Heart right ventricle (tissue), 16 donors: ENCODE data around the gene LRP1B. TPM values are rescaled to one million over a fixed set of nuclear protein-coding genes. Genes with fewer than 3 reads are reported as not detected.

Source experiments
- ATAC-seq, 8 donors: fragments of 200-7000 bp; cut with Tn5 transposase; one replicate each; pipeline ENCODE4 v1.9.1; 2020; ENCODE audit warnings: mild to moderate bottlenecking in 8 of 8, moderate library complexity in 8 of 8, moderate number of reproducible peaks in 1 of 8
- DNase-seq, 2 donors: peaks; one replicate each; pipeline ENCODE4 v3.0.0-alpha.2; 2020
- H3K27ac ChIP-seq, 10 donors: fragments of 200-600 bp; sonication (generic) in 2 of 10; one replicate each; pipeline versions ENCODE4 v1.5.0 to v1.8.0; 2020 to 2022; ENCODE audit warnings: mild to moderate bottlenecking in 3 of 10
- H3K27me3 ChIP-seq, 7 donors: fragments of 200-600 bp; one replicate each; pipeline ENCODE4 v1.8.0; 2021 to 2022; ENCODE audit warnings: mild to moderate bottlenecking in 2 of 7
- H3K36me3 ChIP-seq, 9 donors: fragments of 200-600 bp; sonication (generic) in 1 of 9; one replicate each; pipeline versions ENCODE4 v1.5.0 to v1.8.0; 2020 to 2022; ENCODE audit warnings: mild to moderate bottlenecking in 2 of 9
- H3K4me1 ChIP-seq, 9 donors: fragments of 200-600 bp; sonication (generic) in 1 of 9; one replicate each; pipeline versions ENCODE4 v1.5.0 to v1.8.0; 2020 to 2022; ENCODE audit warnings: mild to moderate bottlenecking in 4 of 9
- H3K4me3 ChIP-seq, 10 donors: fragments of 200-600 bp; sonication (generic) in 2 of 10; one replicate each; pipeline versions ENCODE4 v1.5.0 to v1.8.0; 2020 to 2022; ENCODE audit warnings: mild to moderate bottlenecking in 7 of 10, moderate library complexity in 2 of 10
- H3K9me3 ChIP-seq, 11 donors: fragments of 200-600 bp in 10 of 11; sonication (generic) in 2 of 11; one replicate each; pipeline versions ENCODE4 v1.5.0 to v1.8.0; 2013 to 2022; ENCODE audit warnings: mild to moderate bottlenecking in 2 of 11, control low read depth in 1 of 11, moderate library complexity in 1 of 11
- WGBS, 2 donors: extraction: QIAGEN DNeasy Blood & Tissue Kit; methylation state at CpG; one replicate each; pipeline ENCODE4 v1.1.7; 2013; ENCODE audit warnings: inconsistent platforms in 1 of 2; 5-methylcytosine and 5-hydroxymethylcytosine counted together
- intact Hi-C, 10 donors: fragments of 100-400 bp; cut with DNase I; formaldehyde crosslinking; loops; one replicate each; pipeline versions ENCODE4 v1.11.1 to v1.14.2; 2022
- polyA plus RNA-seq, 2 donors: library from polyadenylated mRNA; stranded (reverse); fragments of 200-250 nt; gene quantifications; one replicate each; pipeline ENCODE4 v1.2.3, GENCODE V29; 2013
- total RNA-seq, 10 donors: library from RNA; stranded (reverse); fragmentation: NEBNext Ultra II Directional in 3 of 10; extraction: Animal tissue kit (Norgen Biotek cat#: 25700) in 3 of 10; gene quantifications; one replicate each; pipeline versions ENCODE4 v1.2.1 to v1.2.4, GENCODE V29; 2021 to 2023
- TF ChIP-seq, protein P1 (sequence below), 9 donors: fragments of 200-600 bp; sonication (generic) in 2 of 9; IDR thresholded peaks; one replicate each; pipeline versions ENCODE4 v1.5.0 to v1.8.0; 2021 to 2022; ENCODE audit warnings: antibody characterized with exemption in 9 of 9, mild to moderate bottlenecking in 5 of 9, moderate library complexity in 1 of 9
- donor health status: Arrhythmogenic right ventricular cardiomyopathy.
- donor health status: ischemic (EF 13 %, LVEDD 7.1; RV severe dilation, severe dysfunction).
- donor health status: healthy with polysubstance abuse.
- donor health status: DM: no; HTN: yes; CAD: no.
- donor health status: DM: no; HTN: no; CAD: no.
- donor health status: ischemic (EF 25% LVEDD 6.9; RV normal size, moderate dysfunction).
- donor health status: ischemic (EF 25% LVEDD 5.7; RV mildly dilated, moderate dysfunction).
- donor health status: healthy.
- donor health status: DM: yes; HTN: yes; CAD: no.
- donor health status: Ischemic cardiomyopathy.
- donor health status: ischemic (EF 35%, LVEDD 5.7; RV mildly dilated, moderate dysfunction).
- donor health status: nonischemic (EF 11% LVEDD 7.7; RV severe dilation, severe dysfunction).
- donor health status: DM: yes; HTN: yes; CAD: no.
- donor health status: PGD.
- donor health status: ischemic (EF 29% LVEDD 5.4; RV normal size, mild dysfunction).
- donor health status: nonischemic (EF 23%, LVEDD 6.1; RV moderate dilation, normal function).

LRP1B gene
- total and polyA plus RNA-seq, 12 donors, result 0.02 to 0.27 (median 0.14) TPM; not detected in 1

DNA sequence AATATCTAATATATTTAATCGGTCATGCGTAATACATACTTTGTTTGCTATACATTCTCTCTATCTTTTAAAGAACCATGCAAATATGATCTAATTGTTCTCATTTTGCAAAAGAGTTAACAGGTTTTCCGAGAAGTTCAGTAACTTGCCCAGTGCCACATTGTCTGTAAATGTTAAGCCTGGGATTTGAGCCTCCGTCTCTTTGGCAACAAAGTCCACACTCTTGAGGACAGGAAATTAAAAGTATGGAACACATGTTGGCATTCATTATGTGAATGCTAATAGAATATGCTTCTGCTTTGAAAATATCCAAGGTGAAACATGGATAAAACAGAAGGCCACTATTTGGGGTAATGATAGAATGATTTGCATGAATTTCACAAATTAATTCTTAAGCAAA is 85.2 kb downstream of the LRP1B start:
- ATAC-seq (no peak), DNase-seq (no peak)
- intact Hi-C loops, result no loop called here
- H3K27me3 ChIP-seq, result no peaks in the 10 kb centered on the region
- H3K27ac ChIP-seq, result no peak overlapping the region
- no peaks in the 10 kb centered on the region for H3K4me1 ChIP-seq
- 88 to 90% methylated on average over 4 of the region's 4 CpGs for WGBS, 2 donors
- no peaks in the 10 kb centered on the region for H3K9me3 ChIP-seq
- TF ChIP-seq, protein P1, sequence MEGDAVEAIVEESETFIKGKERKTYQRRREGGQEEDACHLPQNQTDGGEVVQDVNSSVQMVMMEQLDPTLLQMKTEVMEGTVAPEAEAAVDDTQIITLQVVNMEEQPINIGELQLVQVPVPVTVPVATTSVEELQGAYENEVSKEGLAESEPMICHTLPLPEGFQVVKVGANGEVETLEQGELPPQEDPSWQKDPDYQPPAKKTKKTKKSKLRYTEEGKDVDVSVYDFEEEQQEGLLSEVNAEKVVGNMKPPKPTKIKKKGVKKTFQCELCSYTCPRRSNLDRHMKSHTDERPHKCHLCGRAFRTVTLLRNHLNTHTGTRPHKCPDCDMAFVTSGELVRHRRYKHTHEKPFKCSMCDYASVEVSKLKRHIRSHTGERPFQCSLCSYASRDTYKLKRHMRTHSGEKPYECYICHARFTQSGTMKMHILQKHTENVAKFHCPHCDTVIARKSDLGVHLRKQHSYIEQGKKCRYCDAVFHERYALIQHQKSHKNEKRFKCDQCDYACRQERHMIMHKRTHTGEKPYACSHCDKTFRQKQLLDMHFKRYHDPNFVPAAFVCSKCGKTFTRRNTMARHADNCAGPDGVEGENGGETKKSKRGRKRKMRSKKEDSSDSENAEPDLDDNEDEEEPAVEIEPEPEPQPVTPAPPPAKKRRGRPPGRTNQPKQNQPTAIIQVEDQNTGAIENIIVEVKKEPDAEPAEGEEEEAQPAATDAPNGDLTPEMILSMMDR (IDR thresholded peaks at IDR 0.05), result no peak
- H3K36me3 ChIP-seq, result no peaks in the 10 kb centered on the region
- no peak overlapping the region for H3K4me3 ChIP-seq

DNA sequence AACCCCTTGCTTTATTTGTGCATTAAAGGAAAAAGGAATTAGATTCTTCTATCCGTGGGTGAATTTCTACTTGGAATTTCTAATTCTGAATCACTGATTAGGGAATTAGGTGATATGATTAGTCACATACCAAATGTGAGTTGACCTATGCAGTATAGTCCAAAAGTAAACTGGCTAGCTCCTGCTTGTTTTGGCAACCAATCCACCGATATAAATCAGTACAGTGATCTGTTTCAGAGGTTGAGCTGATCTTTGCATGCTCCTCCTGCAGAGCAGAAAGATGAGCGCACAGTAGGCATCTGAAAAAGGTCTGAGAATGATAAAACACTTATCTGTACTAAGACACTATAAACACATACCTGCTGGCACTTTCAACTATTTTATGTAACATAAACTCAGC is 86.6 kb downstream of the LRP1B start:
- TF ChIP-seq, protein P1 (IDR thresholded peaks at IDR 0.05), result no peak
- H3K4me3 ChIP-seq, result no peak overlapping the region
- H3K9me3 ChIP-seq, result no peaks in the 10 kb centered on the region
- H3K27me3 ChIP-seq, result no peaks in the 10 kb centered on the region
- H3K4me1 ChIP-seq, result no peaks in the 10 kb centered on the region
- ATAC-seq, result no peak
- no peak for DNase-seq
- H3K27ac ChIP-seq, result no peak overlapping the region
- intact Hi-C loops, result no loop called here
- 46 to 61% methylated on average over 3 of the region's 3 CpGs for WGBS, 2 donors
- H3K36me3 ChIP-seq, result no peaks in the 10 kb centered on the region

DNA sequence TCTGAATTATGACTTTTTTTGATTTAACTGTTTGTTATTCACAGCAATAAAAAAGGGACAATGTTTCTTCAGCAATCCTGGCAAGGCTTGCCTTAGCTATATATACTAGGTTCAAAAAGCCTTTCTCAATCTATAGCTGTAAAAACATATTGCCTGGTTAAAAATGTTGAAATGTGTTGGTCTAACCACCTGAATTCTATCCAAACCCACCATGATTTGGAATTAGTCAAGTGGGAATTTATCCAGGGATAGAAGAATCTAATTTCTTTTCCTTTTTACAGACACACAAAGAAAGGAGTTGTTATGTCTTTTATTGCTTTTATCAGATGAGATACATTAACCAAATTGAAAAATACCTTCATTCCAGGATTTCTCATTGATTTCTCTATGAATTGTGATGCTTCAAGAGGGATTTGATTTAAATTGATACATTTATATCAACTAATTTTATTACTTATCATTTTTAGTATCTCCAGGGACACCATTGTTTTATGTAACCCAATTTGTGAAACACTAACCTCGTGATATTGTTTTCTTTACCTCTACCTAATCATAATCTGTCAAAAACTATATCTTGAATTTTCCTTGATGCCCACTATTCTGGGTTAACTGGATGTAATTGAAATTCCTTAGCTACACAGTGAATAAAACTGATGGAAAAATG is 88.1 kb downstream of the LRP1B start:
- no peaks in the 10 kb centered on the region for H3K36me3 ChIP-seq
- no peaks in the 10 kb centered on the region for H3K9me3 ChIP-seq
- WGBS, 2 donors, result 68 to 82% methylated on average over 1 of the region's 1 CpG
- intact Hi-C loops, result no loop called here
- no peaks in the 10 kb centered on the region for H3K27me3 ChIP-seq
- H3K4me3 ChIP-seq, result no peak overlapping the region
- no peaks in the 10 kb centered on the region for H3K4me1 ChIP-seq
- ATAC-seq (no peak), DNase-seq (no peak)
- H3K27ac ChIP-seq, result no peak overlapping the region
- TF ChIP-seq, protein P1 (IDR thresholded peaks at IDR 0.05), result no peak

DNA sequence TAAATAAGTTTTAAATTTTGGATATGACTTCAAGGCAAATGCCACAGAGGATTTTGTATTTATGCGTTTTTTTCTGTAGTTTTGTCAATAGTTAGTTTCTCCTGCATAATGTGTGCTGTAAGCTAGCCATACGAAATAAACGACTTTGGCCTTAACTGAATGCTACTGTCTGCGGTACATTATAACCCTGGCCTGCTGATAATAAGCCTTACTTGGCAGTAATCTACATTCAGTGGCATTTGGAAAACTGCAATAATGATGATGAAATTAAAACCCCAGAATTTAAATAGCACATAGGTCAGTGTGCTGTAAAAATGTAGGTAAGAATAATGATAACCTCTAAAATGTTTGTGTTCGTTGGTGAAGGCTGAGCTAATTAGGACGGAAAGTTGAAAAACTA is 88.8 kb downstream of the LRP1B start:
- H3K27ac ChIP-seq, result no peak overlapping the region
- 79% methylated on average over 6 of the region's 6 CpGs for WGBS, 2 donors
- no peak overlapping the region for H3K4me3 ChIP-seq
- H3K9me3 ChIP-seq, result no peaks in the 10 kb centered on the region
- no peaks in the 10 kb centered on the region for H3K36me3 ChIP-seq
- TF ChIP-seq, protein P1 (IDR thresholded peaks at IDR 0.05), result no peak
- intact Hi-C loops, result no loop called here
- no peaks in the 10 kb centered on the region for H3K4me1 ChIP-seq
- ATAC-seq (no peak), DNase-seq (no peak)
- no peaks in the 10 kb centered on the region for H3K27me3 ChIP-seq
